ENCODE measurements around the gene ARID3A. TPM values are rescaled to one million over a fixed set of nuclear protein-coding genes. Genes with fewer than 3 reads are reported as not detected.
"Not testable (repeated sequence)": the region's sequence is repeated elsewhere in the genome, so short reads cannot be mapped to it uniquely, and the experiment has no call there.

Gene ARID3A
- total RNA-seq = 10 to 100 TPM; 31.7 to 34.0 TPM

- Mint-ChIP-seq H3K27me3 (ENCODE audit: low read depth) (no peaks in the 10 kb centered on the region), H3K36me3 (ENCODE audit: insufficient read depth in 2 of 2) (no peaks in the 10 kb centered on the region), H3K27ac (no peak within 1 kb of the TSS), H3K9me3 (no peaks in the 10 kb centered on the region), H3K4me1 (ENCODE audit: low read depth) (peaks cover 13% of the 10 kb centered on the region), H3K4me3 (peak within 1 kb of the TSS; percentile 84 to 86)
- ATAC-seq (replicated peaks in 1 of 2) (peak; percentile 68 to 75), DNase-seq (peak; percentile 83 to 84)
These were observed at the start of gene ARID3A for GRCh38 chr19:925526-926322. TSS of gene ARID3A (plus strand) at chr19:926035. CDS start at chr19:929529, 3,494 bp downstream.

GRCh38 chr19:876089-876488 is 49.7 kb upstream of the ARID3A start:
- Mint-ChIP-seq H3K4me3 (no peak overlapping the region), H3K36me3 (ENCODE audit: insufficient read depth in 2 of 2) (peaks cover 0 to 1% of the 10 kb centered on the region in 2 donors), H3K9me3 (no peaks in the 10 kb centered on the region), H3K4me1 (ENCODE audit: low read depth) (peaks cover 11% of the 10 kb centered on the region), H3K27ac (no peak overlapping the region), H3K27me3 (ENCODE audit: low read depth) (no peaks in the 10 kb centered on the region)
- ATAC-seq (replicated peaks in 1 of 2) (no peak), DNase-seq (no peak)

- Mint-ChIP-seq H3K4me3 (no peak overlapping the region), H3K27ac (no peak overlapping the region), H3K4me1 (ENCODE audit: low read depth) (peaks cover 11% of the 10 kb centered on the region), H3K9me3 (no peaks in the 10 kb centered on the region), H3K36me3 (ENCODE audit: insufficient read depth in 2 of 2) (peaks cover 0 to 1% of the 10 kb centered on the region in 2 donors), H3K27me3 (ENCODE audit: low read depth) (no peaks in the 10 kb centered on the region)
- DNase-seq (no peak), ATAC-seq (replicated peaks in 1 of 2) (no peak)
These were observed 49.0 kb upstream of the ARID3A start for GRCh38 chr19:876780-877314.

GRCh38 chr19:877992-878660 is 47.7 kb upstream of the ARID3A start:
- H3K9me3 Mint-ChIP-seq; H3K4me1 Mint-ChIP-seq (ENCODE audit: low read depth); H3K36me3 Mint-ChIP-seq (ENCODE audit: insufficient read depth in 2 of 2); DNase-seq; ATAC-seq (replicated peaks in 1 of 2); H3K27me3 Mint-ChIP-seq (ENCODE audit: low read depth); H3K27ac Mint-ChIP-seq; H3K4me3 Mint-ChIP-seq: not testable (repeated sequence)

GRCh38 chr19:878751-879561 is 46.9 kb upstream of the ARID3A start:
- H3K4me1 Mint-ChIP-seq (ENCODE audit: low read depth) = not testable (repeated sequence)

GRCh38 chr19:879711-880438 is 46.0 kb upstream of the ARID3A start:
- Mint-ChIP-seq H3K9me3 (no peaks in the 10 kb centered on the region), H3K27me3 (ENCODE audit: low read depth) (no peaks in the 10 kb centered on the region), H3K4me1 (ENCODE audit: low read depth) (no peaks in the 10 kb centered on the region), H3K36me3 (ENCODE audit: insufficient read depth in 2 of 2) (peaks cover 0 to 1% of the 10 kb centered on the region in 2 donors), H3K4me3 (no peak overlapping the region), H3K27ac (no peak overlapping the region)
- DNase-seq (no peak), ATAC-seq (replicated peaks in 1 of 2) (no peak)

More at GRCh38 chr19:878751-879561, 46.9 kb upstream of the ARID3A start:
- H3K27me3 Mint-ChIP-seq (ENCODE audit: low read depth); DNase-seq; H3K4me3 Mint-ChIP-seq; H3K36me3 Mint-ChIP-seq (ENCODE audit: insufficient read depth in 2 of 2); H3K27ac Mint-ChIP-seq; ATAC-seq (replicated peaks in 1 of 2); H3K9me3 Mint-ChIP-seq: not testable (repeated sequence)

- DNase-seq (no peak), ATAC-seq (replicated peaks in 1 of 2) (no peak)
- no peak overlapping the region for H3K27ac Mint-ChIP-seq
- H3K9me3 Mint-ChIP-seq = no peaks in the 10 kb centered on the region
- H3K27me3 Mint-ChIP-seq (ENCODE audit: low read depth) = no peaks in the 10 kb centered on the region
- H3K4me3 Mint-ChIP-seq = no peak overlapping the region
- H3K4me1 Mint-ChIP-seq (ENCODE audit: low read depth) = no peaks in the 10 kb centered on the region
- peaks cover 0 to 1% of the 10 kb centered on the region in 2 donors for H3K36me3 Mint-ChIP-seq (ENCODE audit: insufficient read depth in 2 of 2)
These were observed 44.3 kb upstream of the ARID3A start for GRCh38 chr19:881385-882071.

- H3K36me3 Mint-ChIP-seq (ENCODE audit: insufficient read depth in 2 of 2) = peaks cover 0 to 1% of the 10 kb centered on the region in 2 donors
- no peak for ATAC-seq (replicated peaks in 1 of 2)
- H3K27me3 Mint-ChIP-seq (ENCODE audit: low read depth) = no peaks in the 10 kb centered on the region
- H3K27ac Mint-ChIP-seq = no peak overlapping the region
- DNase-seq = no peak
- H3K9me3 Mint-ChIP-seq = no peaks in the 10 kb centered on the region
- H3K4me1 Mint-ChIP-seq (ENCODE audit: low read depth) = no peaks in the 10 kb centered on the region
- H3K4me3 Mint-ChIP-seq = no peak overlapping the region
These were observed 42.9 kb upstream of the ARID3A start for GRCh38 chr19:882871-883497.

GRCh38 chr19:883661-884211 is 42.1 kb upstream of the ARID3A start:
- Mint-ChIP-seq H3K27me3 (ENCODE audit: low read depth) (no peaks in the 10 kb centered on the region), H3K9me3 (no peaks in the 10 kb centered on the region), H3K27ac (peak overlapping the region; percentile 29), H3K36me3 (ENCODE audit: insufficient read depth in 2 of 2) (peaks cover 0 to 1% of the 10 kb centered on the region in 2 donors), H3K4me3 (no peak overlapping the region), H3K4me1 (ENCODE audit: low read depth) (no peaks in the 10 kb centered on the region)
- DNase-seq (no peak), ATAC-seq (replicated peaks in 1 of 2) (no peak)

GRCh38 chr19:884420-885211 is 41.2 kb upstream of the ARID3A start:
- Mint-ChIP-seq H3K27ac (no peak overlapping the region), H3K27me3 (ENCODE audit: low read depth) (no peaks in the 10 kb centered on the region), H3K36me3 (ENCODE audit: insufficient read depth in 2 of 2) (no peaks in the 10 kb centered on the region), H3K9me3 (no peaks in the 10 kb centered on the region), H3K4me3 (no peak overlapping the region), H3K4me1 (ENCODE audit: low read depth) (no peaks in the 10 kb centered on the region)
- DNase-seq = no peak
- no peak for ATAC-seq (replicated peaks in 1 of 2)

All from activated T-cell treated with anti-CD3 and anti-CD28 coated beads, Interleukin-2, amount 50 U/mL, for 72 hours (primary cell).